Dermis lymphatic vessel endothelial cell (primary cell): Measurements from ENCODE around the gene C1orf53. TPM values are rescaled to one million over a fixed set of nuclear protein-coding genes. Genes with fewer than 3 reads are reported as not detected.

Source experiments
- total RNA-seq: library from RNA; depleted of rRNA; stranded (reverse); fragments of >200 nt; gene quantifications from 2 replicates; pipeline ENCODE4 v1.2.1, GENCODE V29; 2014

Gene C1orf53
- 1.9 and 4.8 TPM in 2 replicates for total RNA-seq

GRCh38 chr1:197902454-197903195 lies at the start of gene C1orf53:
C1orf53 (plus strand) TSS chr1:197902630; CDS start chr1:197902650, 20 bp downstream.

Other genes starting within 250 kb of the C1orf53 start
- gene DENND1B, start 127.2 kb upstream of the C1orf53 start, total RNA-seq: 4.4 and 4.9 TPM in 2 replicates
- not detected in 2 replicates for gene LHX9, start 14.7 kb downstream of the C1orf53 start, total RNA-seq